Fibroblast of mammary gland (primary cell): ENCODE results near the gene SLC5A4.

Experiments used
- DNase-seq: peaks from one replicate; pipeline ENCODE4 v3.0.0-alpha.2; 2010; ENCODE audit warnings: low read depth
- H3K4me3 ChIP-seq: 2 replicates; pipeline ENCODE4 v1.5.1; 2011; ENCODE audit warnings: low read depth, mild to moderate bottlenecking, low read length, moderate library complexity; ENCODE audit not compliant: control insufficient read depth
- CTCF ChIP-seq: conservative IDR thresholded peaks from 2 replicates; pipeline ENCODE4 v1.5.1; 2011; ENCODE audit warnings: low read depth, low read length, inconsistent platforms; ENCODE audit not compliant: control insufficient read depth, insufficient read depth

Gene SLC5A4

GRCh38 chr22:32185821-32186220 is 69.3 kb downstream of the SLC5A4 start:
- no peak for TF ChIP-seq CTCF
- no peak for DNase-seq
- H3K4me3 ChIP-seq = no peak overlapping the region

- no peak overlapping the region for H3K4me3 ChIP-seq
- DNase-seq = no peak
- TF ChIP-seq CTCF = no peak
These were observed 71.5 kb downstream of the SLC5A4 start for GRCh38 chr22:32183625-32184024.

GRCh38 chr22:32181043-32181442 is 74.1 kb downstream of the SLC5A4 start:
- DNase-seq = no peak
- no peak overlapping the region for H3K4me3 ChIP-seq
- TF ChIP-seq CTCF = no peak

GRCh38 chr22:32177221-32177765 is 77.9 kb downstream of the SLC5A4 start:
- DNase-seq = peak; percentile 1
- H3K4me3 ChIP-seq = no peak overlapping the region
- TF ChIP-seq CTCF = no peak

GRCh38 chr22:32175683-32176644 is 79.2 kb downstream of the SLC5A4 start:
- no peak for DNase-seq
- no peak overlapping the region for H3K4me3 ChIP-seq
- TF ChIP-seq CTCF = no peak

GRCh38 chr22:32175115-32175514 is 80.0 kb downstream of the SLC5A4 start:
- DNase-seq = no peak
- no peak overlapping the region for H3K4me3 ChIP-seq
- TF ChIP-seq CTCF = no peak
